ENCODE measurements around the gene C15orf39.
"Not testable (repeated sequence)": the region's sequence is repeated elsewhere in the genome, so short reads cannot be mapped to it uniquely, and the experiment has no call there.

The C15orf39 gene

DNA sequence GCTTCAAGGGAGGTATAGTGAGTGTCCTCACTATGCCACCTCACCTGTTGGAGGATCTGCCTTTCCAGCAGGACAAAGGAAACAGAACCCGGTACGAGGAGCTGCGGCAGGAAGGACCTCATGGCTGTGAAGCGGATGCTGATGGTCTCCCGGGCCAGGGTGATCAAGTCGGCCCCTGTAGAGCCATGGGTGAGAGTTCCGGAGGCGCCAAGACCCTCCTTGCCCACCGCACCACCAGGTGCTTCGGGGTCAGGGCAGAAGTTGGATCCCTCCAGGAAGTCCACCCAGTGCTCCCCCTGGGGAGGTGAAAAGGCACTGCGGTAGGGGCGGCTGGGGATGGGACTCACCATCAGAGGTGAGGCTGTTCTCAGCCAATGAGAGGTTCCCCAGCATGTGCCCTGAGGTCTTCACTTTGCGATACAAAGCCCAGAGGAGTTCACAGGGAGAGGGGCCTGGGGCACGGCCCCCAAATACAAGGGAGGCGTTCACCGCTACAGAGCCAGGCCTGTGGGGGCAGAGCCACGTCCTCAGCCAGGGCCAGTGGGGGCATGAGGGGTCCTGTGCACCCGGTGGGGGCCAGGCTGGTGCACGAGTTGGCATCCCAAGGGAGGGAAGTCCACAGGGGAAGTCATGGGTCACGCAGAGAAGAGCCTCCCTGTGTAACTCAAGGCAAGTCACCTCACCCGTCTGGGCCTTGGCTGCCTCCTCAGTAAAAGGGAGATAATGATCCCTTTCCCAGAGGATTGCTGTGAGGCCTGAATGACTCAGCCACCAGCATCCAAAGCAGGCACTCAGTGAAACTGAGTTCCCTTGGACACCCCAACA lies 27.7 kb downstream of the C15orf39 start:
- DNase-seq (ENCODE audit: low read depth in 1 of 2, low spot score in 1 of 2), result no peak

- DNase-seq (ENCODE audit: low read depth in 1 of 2, low spot score in 1 of 2), result no peak
Observed at GRCh38 chr15:75230016-75230343, 28.3 kb downstream of the C15orf39 start.

- DNase-seq (ENCODE audit: low read depth in 1 of 2, low spot score in 1 of 2), result no peak
Observed at GRCh38 chr15:75230551-75231371, 29.1 kb downstream of the C15orf39 start.

GRCh38 chr15:75231836-75232235 lies 30.2 kb downstream of the C15orf39 start:
- no peak for DNase-seq (ENCODE audit: low read depth in 1 of 2, low spot score in 1 of 2)

- no peak for DNase-seq (ENCODE audit: low read depth in 1 of 2, low spot score in 1 of 2)
Observed at GRCh38 chr15:75232252-75232813, 30.7 kb downstream of the C15orf39 start.

- no peak for DNase-seq (ENCODE audit: low read depth in 1 of 2, low spot score in 1 of 2)
Observed at GRCh38 chr15:75232826-75233503, 31.3 kb downstream of the C15orf39 start.

GRCh38 chr15:75233504-75234190 lies 32.0 kb downstream of the C15orf39 start:
- DNase-seq (ENCODE audit: low read depth in 1 of 2, low spot score in 1 of 2), result no peak

DNA sequence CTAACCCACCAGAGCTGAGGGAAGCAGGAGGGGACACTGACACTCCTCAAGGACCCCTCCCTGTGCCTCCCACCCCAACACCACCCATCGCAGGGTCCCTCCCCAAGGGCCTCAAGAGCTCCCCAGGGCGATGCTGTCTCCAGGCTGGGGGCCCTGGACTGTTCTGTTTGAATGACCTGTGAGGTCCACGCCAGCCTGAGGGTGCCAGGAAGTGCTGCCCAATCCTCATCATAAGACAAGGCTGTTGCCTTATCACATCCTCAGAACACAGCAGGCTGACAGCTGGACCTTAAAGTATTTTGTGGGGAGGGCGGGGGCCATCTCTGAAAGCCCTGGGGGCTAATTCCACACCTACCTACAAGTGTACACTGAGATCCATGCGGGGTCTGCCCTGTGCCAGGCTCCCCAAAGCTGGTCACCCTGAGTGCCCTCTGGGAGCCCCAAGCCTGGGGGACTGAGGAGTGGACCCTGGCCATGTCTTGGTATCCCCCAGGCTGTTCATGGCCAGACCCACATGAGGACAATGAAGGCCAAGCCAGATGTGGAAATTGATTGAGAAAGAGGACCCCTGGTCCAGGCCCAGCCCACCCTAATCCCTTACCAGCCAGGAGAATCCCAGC lies 32.6 kb downstream of the C15orf39 start:
- no peak for DNase-seq (ENCODE audit: low read depth in 1 of 2, low spot score in 1 of 2)

GRCh38 chr15:75235051-75235673 lies 33.5 kb downstream of the C15orf39 start:
- DNase-seq (ENCODE audit: low read depth in 1 of 2, low spot score in 1 of 2), result no peak

GRCh38 chr15:75235760-75236729 lies 34.4 kb downstream of the C15orf39 start:
- DNase-seq (ENCODE audit: low read depth in 1 of 2, low spot score in 1 of 2), result no peak

- DNase-seq (ENCODE audit: low read depth in 1 of 2, low spot score in 1 of 2), result no peak
Observed at GRCh38 chr15:75237316-75237982, 35.8 kb downstream of the C15orf39 start.

GRCh38 chr15:75238150-75238549 lies 36.5 kb downstream of the C15orf39 start:
- no peak for DNase-seq (ENCODE audit: low read depth in 1 of 2, low spot score in 1 of 2)

GRCh38 chr15:75245741-75246140 lies 44.1 kb downstream of the C15orf39 start:
- not testable (repeated sequence) for DNase-seq (ENCODE audit: low read depth in 1 of 2, low spot score in 1 of 2)

DNA sequence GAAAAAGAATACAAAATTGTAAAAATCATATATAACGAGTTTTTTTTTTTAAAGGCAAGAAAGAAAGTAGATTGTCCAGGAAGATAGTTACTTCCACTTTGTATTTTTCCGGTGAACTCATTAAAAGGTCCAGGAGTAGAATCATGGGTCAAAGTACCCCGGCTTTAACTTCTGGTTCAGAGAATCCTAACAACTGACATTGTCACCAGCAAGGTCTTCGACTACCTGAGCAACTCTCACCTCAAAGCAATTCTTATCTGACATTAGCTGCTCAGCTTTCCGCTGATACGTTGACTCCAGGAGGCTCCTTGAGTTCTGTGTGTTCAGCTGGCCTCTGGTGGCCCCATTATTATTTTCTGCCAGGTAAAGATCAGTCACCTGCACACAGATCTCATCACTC lies 47.3 kb downstream of the C15orf39 start:
- not testable (repeated sequence) for DNase-seq (ENCODE audit: low read depth in 1 of 2, low spot score in 1 of 2)

- DNase-seq (ENCODE audit: low read depth in 1 of 2, low spot score in 1 of 2), result no peak
Observed at GRCh38 chr15:75249726-75250125, 48.0 kb downstream of the C15orf39 start.

DNA sequence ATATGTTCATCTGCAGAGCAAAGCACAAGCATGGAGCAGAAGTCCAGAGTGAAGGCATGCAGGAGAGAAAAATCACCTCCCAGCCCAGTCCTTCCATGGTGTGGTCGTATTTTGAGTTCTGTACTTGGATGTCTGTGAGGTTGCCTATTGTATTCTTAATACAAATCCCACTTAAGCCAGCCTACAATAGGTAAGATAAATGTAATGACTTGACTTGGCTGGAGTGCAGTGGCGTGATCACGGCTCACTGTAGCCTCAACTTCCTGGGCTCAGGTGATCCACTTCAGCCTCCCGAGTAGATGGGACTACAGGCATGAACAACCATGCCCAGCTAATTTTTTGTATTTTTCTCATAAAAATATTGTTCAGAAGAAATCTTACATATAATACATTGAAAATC lies 49.7 kb downstream of the C15orf39 start:
- DNase-seq (ENCODE audit: low read depth in 1 of 2, low spot score in 1 of 2), result not testable (repeated sequence)

- DNase-seq (ENCODE audit: low read depth in 1 of 2, low spot score in 1 of 2), result not testable (repeated sequence)
Observed at GRCh38 chr15:75252285-75252684, 50.6 kb downstream of the C15orf39 start.

GRCh38 chr15:75258034-75258433 lies 56.4 kb downstream of the C15orf39 start, which contains the start of gene GOLGA6C:
Gene GOLGA6C, plus strand, starts transcription at chr15:75258334. Its CDS starts 265 bp downstream, at chr15:75258599.
- not testable (repeated sequence) for DNase-seq (ENCODE audit: low read depth in 1 of 2, low spot score in 1 of 2)

Data from stimulated activated CD4-positive, alpha-beta T cell treated with anti-CD3 and anti-CD28 coated beads, Interleukin-15, amount 100 ng/mL, for 1 hour (primary cell).